ENCODE results near the gene GRK4.

The GRK4 gene

DNA sequence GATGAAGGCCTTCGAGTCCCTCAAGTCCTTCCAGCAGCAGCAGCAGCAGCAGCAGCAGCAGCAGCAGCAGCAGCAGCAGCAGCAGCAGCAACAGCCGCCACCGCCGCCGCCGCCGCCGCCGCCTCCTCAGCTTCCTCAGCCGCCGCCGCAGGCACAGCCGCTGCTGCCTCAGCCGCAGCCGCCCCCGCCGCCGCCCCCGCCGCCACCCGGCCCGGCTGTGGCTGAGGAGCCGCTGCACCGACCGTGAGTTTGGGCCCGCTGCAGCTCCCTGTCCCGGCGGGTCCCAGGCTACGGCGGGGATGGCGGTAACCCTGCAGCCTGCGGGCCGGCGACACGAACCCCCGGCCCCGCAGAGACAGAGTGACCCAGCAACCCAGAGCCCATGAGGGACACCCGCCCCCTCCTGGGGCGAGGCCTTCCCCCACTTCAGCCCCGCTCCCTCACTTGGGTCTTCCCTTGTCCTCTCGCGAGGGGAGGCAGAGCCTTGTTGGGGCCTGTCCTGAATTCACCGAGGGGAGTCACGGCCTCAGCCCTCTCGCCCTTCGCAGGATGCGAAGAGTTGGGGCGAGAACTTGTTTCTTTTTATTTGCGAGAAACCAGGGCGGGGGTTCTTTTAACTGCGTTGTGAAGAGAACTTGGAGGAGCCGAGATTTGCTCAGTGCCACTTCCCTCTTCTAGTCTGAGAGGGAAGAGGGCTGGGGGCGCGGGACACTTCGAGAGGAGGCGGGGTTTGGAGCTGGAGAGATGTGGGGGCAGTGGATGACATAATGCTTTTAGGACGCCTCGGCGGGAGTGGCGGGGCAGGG, 111.7 kb downstream of the GRK4 start:
- peak; percentile 4 to 64 for DNase-seq

DNA sequence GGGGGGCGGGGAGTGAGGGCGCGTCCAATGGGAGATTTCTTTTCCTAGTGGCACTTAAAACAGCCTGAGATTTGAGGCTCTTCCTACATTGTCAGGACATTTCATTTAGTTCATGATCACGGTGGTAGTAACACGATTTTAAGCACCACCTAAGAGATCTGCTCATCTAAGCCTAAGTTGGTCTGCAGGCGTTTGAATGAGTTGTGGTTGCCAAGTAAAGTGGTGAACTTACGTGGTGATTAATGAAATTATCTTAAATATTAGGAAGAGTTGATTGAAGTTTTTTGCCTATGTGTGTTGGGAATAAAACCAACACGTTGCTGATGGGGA, 112.2 kb downstream of the GRK4 start:
- no peak for DNase-seq

GRCh38 chr4:3077796-3078195, 114.4 kb downstream of the GRK4 start:
- DNase-seq = no peak

- no peak for DNase-seq
These were observed 116.3 kb downstream of the GRK4 start for GRCh38 chr4:3079694-3080123.

DNA sequence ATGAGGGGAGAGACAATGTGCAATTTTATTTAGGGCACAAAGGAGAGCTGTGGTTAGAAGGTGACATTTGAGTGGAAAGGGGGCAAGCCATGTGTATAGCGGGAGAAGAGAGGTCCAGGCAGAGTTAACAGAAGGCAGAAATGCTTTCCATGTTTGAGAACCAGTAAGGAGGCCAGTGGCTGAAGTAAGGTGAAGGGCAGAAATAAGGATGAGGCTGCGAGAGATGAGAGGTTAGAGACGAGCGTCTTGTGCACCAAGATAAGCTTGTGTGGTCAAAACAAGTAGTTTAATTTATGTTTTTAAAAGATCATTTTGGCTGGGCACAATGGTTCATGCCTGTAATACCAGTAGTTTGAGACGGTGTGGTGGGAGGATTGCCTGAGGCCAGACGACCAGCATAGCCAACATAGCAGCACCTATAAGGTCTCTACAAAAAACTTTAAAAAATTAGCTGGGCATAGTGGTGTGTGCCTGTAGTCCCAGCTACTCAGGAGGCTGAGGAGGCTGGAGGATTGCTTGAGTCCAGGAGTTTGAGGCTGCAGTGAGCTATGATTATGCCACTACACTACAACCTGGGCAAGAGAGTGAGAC, 119.6 kb downstream of the GRK4 start:
- no peak for DNase-seq

GRCh38 chr4:3083732-3084131, 120.4 kb downstream of the GRK4 start:
- no peak for DNase-seq

DNA sequence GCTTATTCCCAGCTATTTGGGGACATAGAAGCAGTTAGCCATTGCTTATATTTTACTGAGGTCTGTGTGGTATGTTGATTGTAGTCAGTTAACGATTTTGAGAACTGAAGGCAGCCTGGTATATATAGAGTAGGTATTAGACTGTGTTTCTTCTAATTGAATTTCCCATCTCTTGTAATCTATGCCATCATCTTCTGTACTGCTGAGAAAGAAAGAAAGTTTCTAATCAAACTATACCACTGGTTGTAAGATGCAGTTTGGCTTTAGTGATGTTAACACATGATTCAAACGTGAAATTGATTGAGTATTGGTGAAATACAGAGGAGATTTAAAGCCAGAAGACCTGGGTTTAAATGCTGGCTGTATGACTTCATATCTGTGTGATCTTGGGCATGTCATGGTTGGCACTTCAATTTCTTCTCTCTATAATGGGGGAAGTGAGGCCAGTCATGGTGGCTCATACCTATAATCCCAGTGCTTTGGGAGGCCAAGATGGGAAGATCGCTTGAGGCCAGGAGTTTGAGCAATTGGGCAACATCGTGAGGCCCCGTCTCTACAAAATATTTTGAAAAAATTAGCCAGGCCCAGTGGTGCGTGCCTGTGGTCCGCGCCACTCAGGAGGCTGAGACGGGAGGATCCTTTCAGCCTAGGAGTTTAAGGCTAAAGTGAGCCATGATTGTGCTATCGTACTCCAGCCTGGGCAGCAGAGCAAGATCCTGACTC, 122.7 kb downstream of the GRK4 start:
- DNase-seq = no peak

DNA sequence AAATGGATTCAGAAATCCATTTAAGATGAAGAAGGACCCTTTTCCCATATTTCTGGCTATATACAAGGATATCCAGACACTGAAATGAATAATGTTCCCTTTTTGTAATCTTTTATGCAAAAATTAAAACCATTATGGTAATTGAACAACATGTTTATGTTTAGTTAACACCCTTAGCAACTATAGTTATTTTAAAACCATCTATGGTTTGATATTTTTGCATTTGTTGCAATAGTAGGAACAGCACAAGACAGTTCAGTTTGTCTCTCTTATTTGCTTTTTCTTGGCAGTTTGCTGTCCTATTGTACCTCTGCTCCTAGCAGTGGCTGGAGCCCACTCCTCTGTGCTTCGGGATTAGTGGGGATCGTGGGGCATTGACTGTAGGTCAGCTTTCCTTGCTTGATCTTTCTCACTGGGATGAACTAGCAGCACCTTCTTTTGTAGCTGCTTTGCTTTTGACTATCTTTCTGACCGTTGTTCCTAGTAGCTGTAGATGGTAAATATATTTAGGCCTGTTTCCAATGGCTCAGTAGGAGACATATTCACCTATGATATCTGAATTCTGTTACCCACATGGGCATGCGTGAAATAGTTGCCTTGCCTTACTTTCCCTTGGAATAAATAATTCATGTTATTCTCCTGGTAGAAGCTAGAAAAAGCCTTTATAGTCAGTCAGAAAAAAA, 123.9 kb downstream of the GRK4 start:
- DNase-seq = no peak
